Measurements from ENCODE around the gene BACE2. TPM values are rescaled to one million over a fixed set of nuclear protein-coding genes. Genes with fewer than 3 reads are reported as not detected.

The BACE2 gene
- total and polyA plus RNA-seq, 4 donors, result 1.7 to 16.7 (median 5.6) TPM

DNA sequence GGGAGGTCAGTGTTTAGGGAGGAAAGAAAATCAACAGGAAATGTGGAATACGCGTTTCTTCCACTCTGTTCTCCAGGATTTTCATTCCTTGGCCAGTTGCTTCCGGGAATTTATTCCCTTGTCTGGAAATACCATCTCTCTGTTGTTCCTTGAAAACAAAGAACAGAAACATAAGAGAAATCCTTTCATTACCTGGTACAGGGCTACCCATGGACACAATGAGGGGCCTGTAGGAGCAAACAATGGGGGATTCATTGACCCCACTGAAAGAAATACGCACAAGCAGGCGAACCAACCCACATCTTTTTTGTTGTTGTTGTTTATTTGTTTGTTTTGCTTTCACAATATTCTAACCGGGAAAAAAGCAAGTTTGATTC, 20.0 kb upstream of the BACE2 start:
- Histone ChIP-seq H3K27me3 (ENCODE audit: control insufficient read depth in 4 of 4, insufficient read depth in 4 of 4, low read length in 3 of 4) (peaks cover 0 to 3% (median 0%) of the 10 kb centered on the region in 4 donors), H3K27ac (ENCODE audit: low read depth in 1 of 2, low read length in 2 of 2) (no peak overlapping the region), H3K4me3 (ENCODE audit: low read depth in 1 of 3, low read length in 3 of 3) (no peak overlapping the region), H3K9me3 (ENCODE audit: control insufficient read depth in 4 of 4, low read length in 3 of 4) (no peaks in the 10 kb centered on the region), H3K36me3 (ENCODE audit: control insufficient read depth in 4 of 4, insufficient read depth in 3 of 4, low read depth in 1 of 4, low read length in 3 of 4) (no peaks in the 10 kb centered on the region), H3K4me1 (ENCODE audit: control insufficient read depth in 4 of 4, insufficient read depth in 4 of 4, low read length in 3 of 4) (no peaks in the 10 kb centered on the region), H3K9ac (ENCODE audit: low read depth in 1 of 2, low read length in 2 of 2) (no peak overlapping the region)
- WGBS, result 72% methylated on average over 6 of the region's 6 CpGs
- DNase-seq (ENCODE audit: low spot score), result no peak
- TF ChIP-seq FOXA2 (IDR thresholded peaks at IDR 0.05) (no peak), YY1 (IDR thresholded peaks at IDR 0.05) (no peak), RAD21 (IDR thresholded peaks at IDR 0.05) (no peak), TAF1 (conservative IDR thresholded peaks at IDR 0.05) (no peak), SP1 (IDR thresholded peaks at IDR 0.05) (no peak), HNF4G (IDR thresholded peaks at IDR 0.05) (no peak), JUND (IDR thresholded peaks at IDR 0.05) (no peak), EGR1 (IDR thresholded peaks at IDR 0.05; ENCODE audit: low read depth in 2 of 2) (no peak), FOXA1 (IDR thresholded peaks at IDR 0.05) (no peak), GABPA (IDR thresholded peaks at IDR 0.05 in 1 of 2, conservative IDR thresholded peaks at IDR 0.05 in 1 of 2) (no peak)
- TF ChIP-seq, protein P1, sequence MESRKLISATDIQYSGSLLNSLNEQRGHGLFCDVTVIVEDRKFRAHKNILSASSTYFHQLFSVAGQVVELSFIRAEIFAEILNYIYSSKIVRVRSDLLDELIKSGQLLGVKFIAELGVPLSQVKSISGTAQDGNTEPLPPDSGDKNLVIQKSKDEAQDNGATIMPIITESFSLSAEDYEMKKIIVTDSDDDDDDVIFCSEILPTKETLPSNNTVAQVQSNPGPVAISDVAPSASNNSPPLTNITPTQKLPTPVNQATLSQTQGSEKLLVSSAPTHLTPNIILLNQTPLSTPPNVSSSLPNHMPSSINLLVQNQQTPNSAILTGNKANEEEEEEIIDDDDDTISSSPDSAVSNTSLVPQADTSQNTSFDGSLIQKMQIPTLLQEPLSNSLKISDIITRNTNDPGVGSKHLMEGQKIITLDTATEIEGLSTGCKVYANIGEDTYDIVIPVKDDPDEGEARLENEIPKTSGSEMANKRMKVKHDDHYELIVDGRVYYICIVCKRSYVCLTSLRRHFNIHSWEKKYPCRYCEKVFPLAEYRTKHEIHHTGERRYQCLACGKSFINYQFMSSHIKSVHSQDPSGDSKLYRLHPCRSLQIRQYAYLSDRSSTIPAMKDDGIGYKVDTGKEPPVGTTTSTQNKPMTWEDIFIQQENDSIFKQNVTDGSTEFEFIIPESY (IDR thresholded peaks at IDR 0.05), result no peak

DNA sequence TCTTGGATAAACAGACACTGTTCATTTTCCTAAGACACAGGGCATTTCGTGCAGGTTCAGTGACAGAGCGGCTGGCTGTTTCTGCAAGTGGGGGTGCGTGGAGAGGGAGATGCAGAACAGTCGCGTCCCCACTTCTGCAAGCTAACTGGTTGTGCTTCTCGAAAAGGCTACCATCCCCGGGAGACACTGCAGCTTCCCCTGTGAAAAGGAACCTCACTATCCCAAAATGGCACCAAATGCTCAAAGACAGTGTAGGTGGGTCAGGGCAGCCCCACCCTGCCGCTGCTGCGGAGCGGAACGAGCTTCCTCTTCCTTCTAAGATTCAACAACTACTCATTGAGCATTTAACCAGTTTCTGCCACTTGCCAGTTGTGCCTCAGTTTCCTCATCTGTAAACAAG, 19.2 kb upstream of the BACE2 start:
- H3K4me3 ChIP-seq (ENCODE audit: low read depth in 1 of 3, low read length in 3 of 3), result no peak overlapping the region
- whole genome bisulfite sequencing, result 83% methylated on average over 11 of the region's 11 CpGs
- DNase-seq (ENCODE audit: low spot score), result no peak
- no peak overlapping the region for H3K27ac ChIP-seq (ENCODE audit: low read depth in 1 of 2, low read length in 2 of 2)
- no peaks in the 10 kb centered on the region for H3K4me1 ChIP-seq (ENCODE audit: control insufficient read depth in 4 of 4, insufficient read depth in 4 of 4, low read length in 3 of 4)
- TF ChIP-seq HNF4A (conservative IDR thresholded peaks at IDR 0.05) (no peak), RXRA (IDR thresholded peaks at IDR 0.05) (no peak), RAD21 (IDR thresholded peaks at IDR 0.05) (no peak), YY1 (IDR thresholded peaks at IDR 0.05) (no peak), FOXA1 (IDR thresholded peaks at IDR 0.05) (no peak), TAF1 (conservative IDR thresholded peaks at IDR 0.05) (no peak)
- TF ChIP-seq, protein P2, sequence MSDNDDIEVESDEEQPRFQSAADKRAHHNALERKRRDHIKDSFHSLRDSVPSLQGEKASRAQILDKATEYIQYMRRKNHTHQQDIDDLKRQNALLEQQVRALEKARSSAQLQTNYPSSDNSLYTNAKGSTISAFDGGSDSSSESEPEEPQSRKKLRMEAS (IDR thresholded peaks at IDR 0.05), result no peak
- TF ChIP-seq, protein P1 (IDR thresholded peaks at IDR 0.05), result no peak
- peaks cover 0 to 3% (median 0%) of the 10 kb centered on the region in 4 donors for H3K27me3 ChIP-seq (ENCODE audit: control insufficient read depth in 4 of 4, insufficient read depth in 4 of 4, low read length in 3 of 4)
- H3K36me3 ChIP-seq (ENCODE audit: control insufficient read depth in 4 of 4, insufficient read depth in 3 of 4, low read depth in 1 of 4, low read length in 3 of 4), result no peaks in the 10 kb centered on the region
- H3K9ac ChIP-seq (ENCODE audit: low read depth in 1 of 2, low read length in 2 of 2), result no peak overlapping the region
- no peaks in the 10 kb centered on the region for H3K9me3 ChIP-seq (ENCODE audit: control insufficient read depth in 4 of 4, low read length in 3 of 4)

DNA sequence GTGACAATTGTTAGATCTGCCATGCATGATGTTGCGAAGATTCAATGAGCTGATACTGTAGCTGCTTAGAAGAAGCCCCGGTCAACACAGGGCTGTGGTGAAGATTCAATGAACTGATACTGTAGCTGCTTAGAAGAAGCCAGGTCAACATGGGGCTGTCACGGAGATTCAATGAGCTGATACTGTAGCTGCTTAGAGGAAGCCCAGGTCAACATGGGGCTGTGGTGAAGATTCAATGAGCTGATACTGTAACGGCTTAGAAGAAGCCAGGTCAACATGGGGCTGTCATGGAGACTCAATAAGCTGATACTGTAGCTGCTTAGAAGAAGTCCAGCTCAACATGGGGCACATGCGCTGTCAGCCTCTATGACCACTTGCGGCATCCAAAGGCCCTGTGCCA, 18.8 kb upstream of the BACE2 start:
- H3K4me3 ChIP-seq (ENCODE audit: low read depth in 1 of 3, low read length in 3 of 3), result no peak overlapping the region
- H3K4me1 ChIP-seq (ENCODE audit: control insufficient read depth in 4 of 4, insufficient read depth in 4 of 4, low read length in 3 of 4), result no peaks in the 10 kb centered on the region
- H3K27me3 ChIP-seq (ENCODE audit: control insufficient read depth in 4 of 4, insufficient read depth in 4 of 4, low read length in 3 of 4), result peaks cover 0 to 3% (median 0%) of the 10 kb centered on the region in 4 donors
- H3K9me3 ChIP-seq (ENCODE audit: control insufficient read depth in 4 of 4, low read length in 3 of 4), result no peaks in the 10 kb centered on the region
- no peaks in the 10 kb centered on the region for H3K36me3 ChIP-seq (ENCODE audit: control insufficient read depth in 4 of 4, insufficient read depth in 3 of 4, low read depth in 1 of 4, low read length in 3 of 4)
- no peak overlapping the region for H3K27ac ChIP-seq (ENCODE audit: low read depth in 1 of 2, low read length in 2 of 2)
- DNase-seq (ENCODE audit: low spot score), result no peak
- H3K9ac ChIP-seq (ENCODE audit: low read depth in 1 of 2, low read length in 2 of 2), result no peak overlapping the region
- WGBS, result 66% methylated on average over 6 of the region's 6 CpGs
- TF ChIP-seq, protein P3, sequence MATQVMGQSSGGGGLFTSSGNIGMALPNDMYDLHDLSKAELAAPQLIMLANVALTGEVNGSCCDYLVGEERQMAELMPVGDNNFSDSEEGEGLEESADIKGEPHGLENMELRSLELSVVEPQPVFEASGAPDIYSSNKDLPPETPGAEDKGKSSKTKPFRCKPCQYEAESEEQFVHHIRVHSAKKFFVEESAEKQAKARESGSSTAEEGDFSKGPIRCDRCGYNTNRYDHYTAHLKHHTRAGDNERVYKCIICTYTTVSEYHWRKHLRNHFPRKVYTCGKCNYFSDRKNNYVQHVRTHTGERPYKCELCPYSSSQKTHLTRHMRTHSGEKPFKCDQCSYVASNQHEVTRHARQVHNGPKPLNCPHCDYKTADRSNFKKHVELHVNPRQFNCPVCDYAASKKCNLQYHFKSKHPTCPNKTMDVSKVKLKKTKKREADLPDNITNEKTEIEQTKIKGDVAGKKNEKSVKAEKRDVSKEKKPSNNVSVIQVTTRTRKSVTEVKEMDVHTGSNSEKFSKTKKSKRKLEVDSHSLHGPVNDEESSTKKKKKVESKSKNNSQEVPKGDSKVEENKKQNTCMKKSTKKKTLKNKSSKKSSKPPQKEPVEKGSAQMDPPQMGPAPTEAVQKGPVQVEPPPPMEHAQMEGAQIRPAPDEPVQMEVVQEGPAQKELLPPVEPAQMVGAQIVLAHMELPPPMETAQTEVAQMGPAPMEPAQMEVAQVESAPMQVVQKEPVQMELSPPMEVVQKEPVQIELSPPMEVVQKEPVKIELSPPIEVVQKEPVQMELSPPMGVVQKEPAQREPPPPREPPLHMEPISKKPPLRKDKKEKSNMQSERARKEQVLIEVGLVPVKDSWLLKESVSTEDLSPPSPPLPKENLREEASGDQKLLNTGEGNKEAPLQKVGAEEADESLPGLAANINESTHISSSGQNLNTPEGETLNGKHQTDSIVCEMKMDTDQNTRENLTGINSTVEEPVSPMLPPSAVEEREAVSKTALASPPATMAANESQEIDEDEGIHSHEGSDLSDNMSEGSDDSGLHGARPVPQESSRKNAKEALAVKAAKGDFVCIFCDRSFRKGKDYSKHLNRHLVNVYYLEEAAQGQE (IDR thresholded peaks at IDR 0.05), result no peak
- TF ChIP-seq, protein P2 (IDR thresholded peaks at IDR 0.05), result no peak
- TF ChIP-seq SP1 (IDR thresholded peaks at IDR 0.05) (no peak), GABPA (IDR thresholded peaks at IDR 0.05 in 1 of 2, conservative IDR thresholded peaks at IDR 0.05 in 1 of 2) (no peak), TAF1 (conservative IDR thresholded peaks at IDR 0.05) (no peak), EGR1 (IDR thresholded peaks at IDR 0.05; ENCODE audit: low read depth in 2 of 2) (no peak), RAD21 (IDR thresholded peaks at IDR 0.05) (no peak), YY1 (IDR thresholded peaks at IDR 0.05) (no peak)
- TF ChIP-seq, protein P4, sequence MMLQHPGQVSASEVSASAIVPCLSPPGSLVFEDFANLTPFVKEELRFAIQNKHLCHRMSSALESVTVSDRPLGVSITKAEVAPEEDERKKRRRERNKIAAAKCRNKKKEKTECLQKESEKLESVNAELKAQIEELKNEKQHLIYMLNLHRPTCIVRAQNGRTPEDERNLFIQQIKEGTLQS (IDR thresholded peaks at IDR 0.05), result no peak
- TF ChIP-seq, protein P1 (IDR thresholded peaks at IDR 0.05), result no peak

All from liver (tissue), 9 donors.